NCI-H2227 treated with DMSO at 0.1 percent for 48 hours (cell line): ENCODE data around the gene AIF1L.

Experiments used
- DNase-seq: peaks from one replicate; lab custom pipeline; 2025; lab: John Stamatoyannopoulos, UW

AIF1L gene

GRCh38 chr9:131076347-131077195, 19.8 kb upstream of the AIF1L start:
- DNase-seq, result no peak

GRCh38 chr9:131078427-131079366, 17.6 kb upstream of the AIF1L start:
- DNase-seq, result no peak

DNA sequence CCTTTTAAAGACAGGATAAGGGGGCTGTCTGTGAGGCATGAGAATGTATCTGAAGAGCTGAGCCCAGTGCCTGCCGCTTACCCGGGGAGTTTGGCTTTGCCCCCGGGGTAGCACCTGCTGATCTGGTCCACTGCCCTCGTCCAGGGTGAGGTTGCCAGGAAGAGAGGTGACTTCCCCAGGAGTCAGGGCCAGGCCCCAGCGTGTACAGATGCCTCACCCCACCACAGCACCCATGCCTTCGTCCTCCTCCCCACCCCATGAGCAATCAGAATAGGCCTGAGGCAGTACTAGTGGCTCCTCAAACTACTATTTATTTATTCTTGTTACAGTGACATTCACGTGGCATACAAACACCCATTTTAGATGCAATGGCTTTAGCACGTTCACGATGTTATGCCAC, 15.7 kb upstream of the AIF1L start:
- DNase-seq, result no peak

DNA sequence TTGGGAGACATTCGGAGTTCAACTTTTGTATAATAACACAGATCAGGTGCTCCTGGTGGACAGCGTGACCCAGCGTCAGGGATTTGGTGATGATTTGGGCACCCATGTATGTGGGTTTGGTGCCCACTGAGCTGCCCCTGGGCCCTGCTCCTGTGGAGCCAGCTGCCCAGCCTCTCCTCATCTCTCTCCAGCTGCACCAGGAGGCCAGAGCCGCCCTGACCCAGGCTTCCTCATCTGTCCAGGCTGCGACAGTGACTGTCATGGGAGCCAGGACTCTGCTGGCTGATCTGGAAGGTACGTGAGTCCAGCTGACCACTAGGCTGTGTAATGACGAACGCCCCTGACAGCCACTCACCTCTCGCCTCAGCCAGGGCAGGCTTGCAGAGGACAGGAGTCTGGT, 14.5 kb upstream of the AIF1L start:
- no peak for DNase-seq

- no peak for DNase-seq
These were observed 13.4 kb upstream of the AIF1L start for GRCh38 chr9:131082774-131083512.

GRCh38 chr9:131084661-131085369, 11.5 kb upstream of the AIF1L start:
- DNase-seq, result no peak

DNA sequence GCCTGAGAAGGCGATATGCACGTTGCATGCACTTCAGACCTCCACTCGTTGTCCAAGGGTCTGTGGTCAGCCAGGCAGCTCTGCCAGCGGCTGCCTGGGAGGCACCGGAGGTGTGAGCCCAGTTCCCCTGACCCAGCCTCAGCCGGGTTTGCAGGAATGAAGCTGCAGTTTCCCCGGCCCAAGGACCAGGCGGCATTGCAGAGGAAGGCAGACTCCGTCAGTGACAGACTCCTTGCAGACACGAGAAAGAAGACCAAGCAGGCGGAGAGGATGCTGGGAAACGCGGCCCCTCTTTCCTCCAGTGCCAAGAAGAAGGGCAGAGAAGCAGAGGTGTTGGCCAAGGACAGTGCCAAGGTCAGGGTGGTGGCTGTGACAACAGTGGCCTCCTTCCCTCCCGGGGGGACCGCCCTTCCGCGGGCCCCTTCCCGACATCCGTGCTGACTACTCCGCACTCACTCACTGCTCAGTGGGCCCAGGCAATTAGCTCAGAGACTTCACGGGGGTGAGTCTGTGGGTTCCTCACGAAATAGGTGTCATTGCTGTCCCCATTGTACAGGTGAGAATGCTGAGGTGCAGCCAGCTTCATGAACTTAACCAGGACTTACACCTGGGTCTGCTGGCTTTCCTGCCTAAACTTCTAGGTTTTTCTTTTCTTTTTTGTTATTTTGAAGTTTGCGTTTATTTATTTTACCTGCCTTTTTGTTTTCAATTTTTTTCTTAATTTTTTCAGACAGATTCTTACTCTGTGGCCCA, 10.8 kb upstream of the AIF1L start:
- DNase-seq, result no peak

DNA sequence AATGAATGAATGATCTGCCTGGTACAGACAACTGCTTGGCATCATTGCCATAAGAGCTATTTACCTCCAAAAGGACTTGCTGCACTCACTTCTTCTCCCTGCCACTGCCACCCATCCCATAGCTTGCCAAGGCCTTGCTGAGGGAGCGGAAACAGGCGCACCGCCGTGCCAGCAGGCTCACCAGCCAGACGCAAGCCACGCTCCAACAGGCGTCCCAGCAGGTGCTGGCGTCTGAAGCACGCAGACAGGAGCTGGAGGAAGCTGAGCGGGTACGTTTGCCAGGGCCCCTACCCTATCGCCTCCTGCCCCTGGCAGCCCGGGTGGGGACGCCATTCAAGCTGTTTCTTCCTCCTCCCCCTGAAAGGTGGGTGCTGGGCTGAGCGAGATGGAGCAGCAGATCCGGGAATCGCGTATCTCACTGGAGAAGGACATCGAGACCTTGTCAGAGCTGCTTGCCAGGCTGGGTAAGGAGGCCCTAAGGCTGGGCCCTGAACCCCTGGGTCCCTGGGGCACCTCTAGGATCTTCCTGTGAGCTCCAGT, 8.9 kb upstream of the AIF1L start:
- no peak for DNase-seq

- no peak for DNase-seq
These were observed 6.1 kb upstream of the AIF1L start for GRCh38 chr9:131090025-131090787.

DNA sequence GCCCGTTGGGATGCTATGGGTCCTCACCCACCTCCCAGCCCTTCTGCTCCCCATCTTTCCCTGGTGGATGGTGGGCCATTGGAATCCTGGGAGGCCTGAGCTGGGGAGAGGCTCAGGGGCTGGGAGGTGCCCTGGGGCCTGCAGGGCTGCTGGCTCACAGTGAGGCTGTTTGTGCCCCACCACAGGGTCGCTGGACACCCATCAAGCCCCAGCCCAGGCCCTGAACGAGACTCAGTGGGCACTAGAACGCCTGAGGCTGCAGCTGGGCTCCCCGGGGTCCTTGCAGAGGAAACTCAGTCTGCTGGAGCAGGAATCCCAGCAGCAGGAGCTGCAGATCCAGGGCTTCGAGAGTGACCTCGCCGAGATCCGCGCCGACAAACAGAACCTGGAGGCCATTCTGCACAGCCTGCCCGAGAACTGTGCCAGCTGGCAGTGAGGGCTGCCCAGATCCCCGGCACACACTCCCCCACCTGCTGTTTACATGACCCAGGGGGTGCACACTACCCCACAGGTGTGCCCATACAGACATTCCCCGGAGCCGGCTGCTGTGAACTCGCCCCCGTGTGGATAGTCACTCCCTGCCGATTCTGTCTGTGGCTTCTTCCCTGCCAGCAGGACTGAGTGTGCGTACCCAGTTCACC, 4.9 kb upstream of the AIF1L start:
- DNase-seq, result no peak

- DNase-seq, result no peak
These were observed 4.3 kb upstream of the AIF1L start for GRCh38 chr9:131092030-131092429.

DNA sequence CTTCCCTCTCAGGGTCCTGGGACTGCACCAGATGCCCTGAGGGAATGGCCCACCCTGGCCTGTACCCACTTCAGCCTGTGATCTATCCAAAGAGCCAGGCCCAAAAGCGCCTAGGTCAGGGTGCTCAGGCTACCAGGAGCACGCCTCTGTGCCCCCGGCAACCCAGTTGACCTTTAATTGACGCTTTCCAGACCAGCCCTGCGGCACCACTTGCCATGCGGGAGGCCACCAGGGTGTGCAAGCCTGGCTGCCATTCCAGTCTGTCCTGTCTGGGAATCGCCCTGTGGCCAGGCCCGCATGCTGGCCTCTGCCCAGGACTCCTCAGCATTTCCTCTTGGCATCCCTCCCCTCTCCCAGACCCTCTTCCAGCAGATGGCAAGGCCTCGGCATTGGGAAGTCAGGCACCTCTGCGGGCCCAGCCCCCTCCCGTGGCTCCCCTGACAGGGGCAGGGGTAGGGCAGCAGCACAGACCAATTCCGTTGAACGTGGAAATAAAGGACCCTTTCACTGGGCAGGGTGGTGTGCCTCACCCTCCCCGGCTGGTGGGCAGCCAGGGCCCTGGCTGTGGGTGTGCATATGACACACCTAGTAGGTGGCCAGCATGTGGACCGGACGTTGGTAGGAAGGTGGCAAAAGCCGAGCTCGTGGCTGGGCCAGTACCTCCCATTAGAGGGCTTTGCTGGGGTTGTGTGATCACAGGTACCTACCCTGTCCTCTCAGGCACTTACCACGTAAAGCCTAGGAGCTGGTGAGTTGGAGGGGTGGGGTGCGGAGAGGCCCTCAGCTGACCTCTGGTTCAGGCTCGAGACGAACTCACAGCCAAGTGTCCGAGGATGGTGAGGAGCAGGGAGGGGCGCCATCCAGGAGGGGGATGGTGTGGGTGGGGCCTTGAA, 3.5 kb upstream of the AIF1L start:
- no peak for DNase-seq

GRCh38 chr9:131094015-131094414, 2.3 kb upstream of the AIF1L start:
- DNase-seq, result no peak

DNA sequence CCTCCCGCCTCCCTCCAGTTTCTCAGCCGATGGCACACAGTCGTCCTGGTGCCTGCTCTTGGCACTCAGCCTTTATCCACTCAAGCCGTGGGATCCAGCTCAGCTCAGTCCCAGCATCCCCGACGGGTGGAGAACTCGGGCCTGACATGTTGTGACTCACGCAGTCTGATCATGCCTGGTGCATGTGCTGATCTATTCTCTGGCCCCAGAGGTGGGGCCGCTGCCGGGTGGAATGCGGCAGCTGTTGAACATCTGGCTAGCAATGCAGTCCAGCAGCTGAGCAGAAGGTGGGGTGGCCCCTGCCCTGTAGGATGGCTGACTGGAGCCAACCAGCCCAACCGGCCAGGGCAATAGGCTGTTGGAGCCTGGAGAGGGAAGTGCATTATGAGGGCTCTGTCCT, 1.7 kb upstream of the AIF1L start:
- DNase-seq, result no peak

- no peak for DNase-seq
These were observed 564 bp upstream of the AIF1L start for GRCh38 chr9:131095666-131096268.

- no peak for DNase-seq
These were observed 1.0 kb downstream of the AIF1L start for GRCh38 chr9:131097126-131097947.

DNA sequence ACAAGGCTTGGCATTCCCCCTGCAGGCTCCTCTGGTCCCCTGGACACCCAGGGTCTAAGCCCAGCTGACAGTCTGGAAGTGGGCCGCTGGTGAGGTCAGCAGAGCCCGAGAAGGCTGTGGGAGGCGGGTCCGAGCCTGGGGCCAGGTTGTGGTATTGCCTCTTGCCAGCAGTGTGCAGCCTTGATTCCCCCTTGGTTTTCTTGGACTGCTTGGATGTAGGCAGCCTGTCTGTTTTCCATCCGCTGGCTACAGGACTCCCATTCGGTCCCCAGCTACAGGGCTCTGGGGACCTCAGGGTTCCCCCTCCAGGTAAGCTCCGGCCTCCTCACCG, 1.6 kb downstream of the AIF1L start:
- no peak for DNase-seq
